IMR-90 (cell line): Measurements from ENCODE around the gene PTPN4. TPM values are rescaled to one million over a fixed set of nuclear protein-coding genes. Genes with fewer than 3 reads are reported as not detected.

Source experiments
- ATAC-seq: fragments of 200-7000 bp; cut with Tn5 transposase; 2 replicates; pipeline ENCODE4 v1.9.1; 2020; ENCODE audit warnings: low read depth, mild to moderate bottlenecking, moderate library complexity
- BruUV-seq: library from RNA; stranded (reverse); fragments of 400-500 nt; replicated peaks from 2 replicates; lab custom pipeline; 2021; lab: Mats Ljungman, UMichigan
- CTCF ChIA-PET: fragments of 300-600 bp; formaldehyde crosslinking; extraction: SDS; loops from one replicate; lab custom pipeline; 2021; ENCODE audit warnings: antibody characterized with exemption; lab: Yijun Ruan, JAX
- POLR2A ChIA-PET: fragments of 300-600 bp; sonication (Branson Sonifier 250); formaldehyde crosslinking; loops from one replicate; lab custom pipeline; 2022; ENCODE audit warnings: antibody characterized with exemption; ENCODE audit not compliant: unreplicated experiment; lab: Charles Lee
- DNase-seq: peaks from one replicate; pipeline ENCODE4 v3.0.0; 2013
- H2AFZ ChIP-seq: replicated peaks from 2 replicates; pipeline ENCODE3; 2013; ENCODE audit warnings: low read length, mild to moderate bottlenecking; ENCODE audit not compliant: poor library complexity
- H2AK5ac ChIP-seq: 2 replicates; pipeline ENCODE4 v1.6.1; 2013; ENCODE audit warnings: low read depth, low read length, inconsistent platforms
- H2AK9ac ChIP-seq: replicated peaks from 2 replicates; pipeline ENCODE3; 2013; ENCODE audit warnings: mild to moderate bottlenecking, low read depth, low read length, moderate library complexity; ENCODE audit not compliant: poor library complexity
- H2BK120ac ChIP-seq: 2 replicates; pipeline ENCODE4 v1.6.1; 2013; ENCODE audit warnings: low read depth, low read length, inconsistent platforms
- H2BK15ac ChIP-seq: 3 replicates; pipeline ENCODE4 v1.6.1; 2013; ENCODE audit warnings: low read depth, low read length, inconsistent platforms
- H2BK20ac ChIP-seq: 2 replicates; pipeline ENCODE4 v1.6.1; 2013; ENCODE audit warnings: low read depth, mild to moderate bottlenecking, inconsistent platforms, low read length, moderate library complexity
- H2BK5ac ChIP-seq: 2 replicates; pipeline ENCODE4 v1.6.1; 2013; ENCODE audit warnings: mild to moderate bottlenecking, low read depth, low read length, inconsistent platforms; ENCODE audit not compliant: poor library complexity, severe bottlenecking
- H3K14ac ChIP-seq: replicated peaks from 2 replicates; pipeline ENCODE4 v1.6.1; 2013; ENCODE audit warnings: low read depth, low read length, inconsistent platforms
- H3K18ac ChIP-seq: 2 replicates; pipeline ENCODE4 v1.6.1; 2013; ENCODE audit warnings: low read depth, low read length, control low read depth
- H3K23ac ChIP-seq: 2 replicates; pipeline ENCODE4 v1.6.1; 2013; ENCODE audit warnings: low read depth, low read length, inconsistent platforms
- H3K27ac ChIP-seq: 2 replicates; pipeline ENCODE4 v1.5.1; 2013; ENCODE audit warnings: mild to moderate bottlenecking, control low read depth, low read length; ENCODE audit not compliant: insufficient read depth
- H3K27me3 ChIP-seq: 2 replicates; pipeline ENCODE4 v1.6.1; 2013; ENCODE audit warnings: low read length; ENCODE audit not compliant: control insufficient read depth, insufficient read depth
- H3K36me3 ChIP-seq: 2 replicates; pipeline ENCODE4 v1.6.1; 2013; ENCODE audit warnings: low read length, mixed read lengths; ENCODE audit not compliant: control insufficient read depth, insufficient read depth
- H3K4ac ChIP-seq: 2 replicates; pipeline ENCODE4 v1.6.1; 2013; ENCODE audit warnings: low read depth, low read length, inconsistent platforms
- H3K4me1 ChIP-seq: 2 replicates; pipeline ENCODE4 v1.6.1; 2013; ENCODE audit warnings: low read length, mixed read lengths; ENCODE audit not compliant: control insufficient read depth, insufficient read depth
- H3K4me2 ChIP-seq: 2 replicates; pipeline ENCODE4 v1.6.1; 2013; ENCODE audit warnings: low read depth, mild to moderate bottlenecking, control low read depth, low read length, moderate library complexity
- H3K4me3 ChIP-seq: 2 replicates; pipeline ENCODE4 v1.5.1; 2013; ENCODE audit warnings: low read depth, mild to moderate bottlenecking, control low read depth, low read length, moderate library complexity; ENCODE audit not compliant: insufficient read depth
- H3K56ac ChIP-seq: 2 replicates; pipeline ENCODE4 v1.6.1; 2013; ENCODE audit warnings: low read length, inconsistent platforms; ENCODE audit not compliant: insufficient read depth; ENCODE audit errors: extremely low read depth
- H3K79me1 ChIP-seq, 2 experiments: 2 replicates each; pipeline ENCODE4 v1.6.1; 2013; ENCODE audit warnings: low read length in 2 of 2, inconsistent platforms in 1 of 2, low read depth in 1 of 2
- H3K9ac ChIP-seq: 2 replicates; pipeline ENCODE4 v1.6.1; 2013; ENCODE audit warnings: low read depth, low read length, control low read depth
- H3K9me1 ChIP-seq: 2 replicates; pipeline ENCODE4 v1.6.1; 2013; ENCODE audit warnings: low read length, inconsistent platforms; ENCODE audit not compliant: insufficient read depth
- H3K9me3 ChIP-seq: 2 replicates; pipeline ENCODE4 v1.6.1; 2013; ENCODE audit warnings: low read length; ENCODE audit not compliant: control insufficient read depth, insufficient read depth
- H4K20me1 ChIP-seq: 2 replicates; pipeline ENCODE4 v1.6.1; 2013; ENCODE audit warnings: low read length, inconsistent platforms; ENCODE audit not compliant: insufficient read depth
- H4K5ac ChIP-seq: 2 replicates; pipeline ENCODE4 v1.6.1; 2013; ENCODE audit warnings: mild to moderate bottlenecking, low read depth, low read length, control low read depth
- H4K8ac ChIP-seq, 2 experiments: 2 replicates each; pipeline ENCODE4 v1.6.1; 2013; ENCODE audit warnings: low read depth in 2 of 2, low read length in 2 of 2, control low read depth in 1 of 2, inconsistent platforms in 1 of 2
- H4K91ac ChIP-seq: 2 replicates; pipeline ENCODE4 v1.6.1; 2013; ENCODE audit warnings: low read depth, low read length, inconsistent platforms; ENCODE audit not compliant: insufficient read depth
- CHD1 ChIP-seq: IDR thresholded peaks from 2 replicates; pipeline ENCODE4 v1.6.1; 2012; ENCODE audit warnings: low read depth, low read length, improper control_type of control experiment
- RFX5 ChIP-seq: IDR thresholded peaks from 2 replicates; pipeline ENCODE4 v1.8.0; 2012; ENCODE audit warnings: low read depth, mild to moderate bottlenecking, low read length, moderate library complexity
- WGBS, 2 experiments: methylation state at CpG; one replicate each; pipeline versions ENCODE4 v1.1.5 to v1.1.7; 2013; ENCODE audit warnings: missing lambda C conversion rate in 2 of 2; ENCODE audit not compliant: insufficient read length in 1 of 2; ENCODE audit errors: extremely low coverage in 2 of 2; 5-methylcytosine and 5-hydroxymethylcytosine counted together
- dilution Hi-C: fragments of 300-500 bp; cut with HindIII; formaldehyde crosslinking; loops from one replicate; pipeline ENCODE4 v1.14.3; 2018; ENCODE audit warnings: low sequenced_read_pairs; ENCODE audit not compliant: unreplicated experiment
- in situ Hi-C: fragments of 300-500 bp; cut with MboI; formaldehyde crosslinking; loops from 3 replicates; pipeline ENCODE4 v1.14.3; 2019; ENCODE audit warnings: low sequenced_read_pairs, inconsistent platforms, mixed read lengths
- intact Hi-C: fragments of 100-400 bp; cut with micrococcal nuclease; formaldehyde crosslinking; loops from 2 replicates; pipeline ENCODE4 v1.10.0; 2022
- polyA plus RNA-seq, 3 experiments: library from polyadenylated mRNA; depleted of rRNA; stranded (reverse); fragments of >200 nt; gene quantifications; 2 replicates each; pipeline ENCODE4 v1.2.3, GENCODE V29; 2012; ENCODE audit warnings: low replicate concordance in 1 of 3
- total RNA-seq: library from RNA; depleted of rRNA; stranded (reverse); fragments of >200 nt; gene quantifications from 2 replicates; pipeline ENCODE4 v1.2.3, GENCODE V29; 2012

Gene PTPN4
- total and polyA plus RNA-seq, 2 of the 4 experiments (the other 2 are of a cell fraction): 2.9 to 19.2 TPM

DNA sequence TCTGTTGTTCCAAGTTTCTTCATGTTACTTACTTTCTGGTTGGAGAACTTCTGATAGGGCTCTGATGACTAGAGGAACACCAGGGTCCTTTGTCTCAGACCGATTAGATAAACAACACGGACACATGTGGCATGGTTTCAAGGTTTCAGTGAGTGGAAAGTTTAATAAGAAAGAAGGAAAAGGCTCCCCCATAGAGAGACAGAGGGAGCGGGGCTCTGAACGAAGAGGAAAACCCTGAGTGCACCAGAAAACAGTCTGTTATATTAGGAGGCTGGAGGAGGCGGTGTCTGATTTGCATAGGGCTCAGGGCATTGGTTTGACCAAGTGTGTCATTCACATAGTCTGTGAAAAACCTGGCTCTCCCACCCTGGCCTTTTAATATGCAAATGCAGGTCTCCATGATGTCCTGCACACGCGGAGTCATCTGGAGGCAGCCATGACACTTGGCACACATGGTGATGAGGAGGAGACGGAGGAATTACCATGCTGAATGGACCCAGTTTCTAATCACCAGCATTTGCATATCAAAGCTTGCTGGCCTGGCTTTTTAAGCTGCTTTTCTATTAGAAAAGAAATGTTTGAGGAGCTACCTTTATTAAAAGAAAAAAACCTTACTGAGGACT lies 94.2 kb downstream of the PTPN4 start:
- Histone ChIP-seq H3K23ac (no peak overlapping the region), H3K14ac (no peak overlapping the region), H2BK20ac (no peak overlapping the region), H2AK9ac (no peak overlapping the region), H3K9ac (no peak overlapping the region), H3K4ac (no peak overlapping the region), H3K36me3 (no peaks in the 10 kb centered on the region), H3K4me3 (no peak overlapping the region), H3K79me1 (peaks cover 7 to 8% of the 10 kb centered on the region in 2 experiments; a peak in 2 of 4 replicates), H4K91ac (no peak overlapping the region), H4K5ac (no peak overlapping the region), H3K9me1 (no peaks in the 10 kb centered on the region), H2AK5ac (no peak overlapping the region), H4K8ac (no peak overlapping the region), H4K20me1 (no peaks in the 10 kb centered on the region; the same call in 1 of the 2 replicates), H3K27ac (no peak overlapping the region), H2AFZ (no peak overlapping the region), H3K56ac (no peak overlapping the region), H3K4me1 (peaks cover 2% of the 10 kb centered on the region; the same call in 1 of the 2 replicates), H2BK5ac (no peak overlapping the region), H3K18ac (no peak overlapping the region), H3K9me3 (peaks cover 9% of the 10 kb centered on the region), H3K27me3 (no peaks in the 10 kb centered on the region), H3K4me2 (no peak overlapping the region), H2BK120ac (no peak overlapping the region), H2BK15ac (no peak overlapping the region)
- in situ Hi-C loops (no loop called here), dilution Hi-C loops (no loop called here), intact Hi-C loops (no loop called here)
- ChIA-PET POLR2A (no interaction called here), CTCF (interaction anchor here (0.5 kb wide), 1 partner anchor 45 kb away, joined by 3 read pairs; no protein-coding TSS in a partner anchor)
- BruUV-seq: no TSS peak
- TF ChIP-seq RFX5 (no peak), CHD1 (no peak)
- no CpG with 5 or more reads among the region's 8 CpGs for WGBS, 2 experiments
- DNase-seq (no peak), ATAC-seq (no peak)
